NB4 (cell line): ENCODE measurements around the gene A2ML1.

ENCODE experiments used
- POLR2A ChIP-seq: IDR thresholded peaks from 2 replicates; pipeline ENCODE4 v1.6.1; 2011; ENCODE audit warnings: mild to moderate bottlenecking; ENCODE audit not compliant: insufficient read length; ENCODE audit errors: extremely low read depth
- TF ChIP-seq, protein P1 (sequence below): IDR thresholded peaks from one replicate; pipeline ENCODE4 v1.5.1; 2012; ENCODE audit warnings: low read depth, low read length

DNA sequence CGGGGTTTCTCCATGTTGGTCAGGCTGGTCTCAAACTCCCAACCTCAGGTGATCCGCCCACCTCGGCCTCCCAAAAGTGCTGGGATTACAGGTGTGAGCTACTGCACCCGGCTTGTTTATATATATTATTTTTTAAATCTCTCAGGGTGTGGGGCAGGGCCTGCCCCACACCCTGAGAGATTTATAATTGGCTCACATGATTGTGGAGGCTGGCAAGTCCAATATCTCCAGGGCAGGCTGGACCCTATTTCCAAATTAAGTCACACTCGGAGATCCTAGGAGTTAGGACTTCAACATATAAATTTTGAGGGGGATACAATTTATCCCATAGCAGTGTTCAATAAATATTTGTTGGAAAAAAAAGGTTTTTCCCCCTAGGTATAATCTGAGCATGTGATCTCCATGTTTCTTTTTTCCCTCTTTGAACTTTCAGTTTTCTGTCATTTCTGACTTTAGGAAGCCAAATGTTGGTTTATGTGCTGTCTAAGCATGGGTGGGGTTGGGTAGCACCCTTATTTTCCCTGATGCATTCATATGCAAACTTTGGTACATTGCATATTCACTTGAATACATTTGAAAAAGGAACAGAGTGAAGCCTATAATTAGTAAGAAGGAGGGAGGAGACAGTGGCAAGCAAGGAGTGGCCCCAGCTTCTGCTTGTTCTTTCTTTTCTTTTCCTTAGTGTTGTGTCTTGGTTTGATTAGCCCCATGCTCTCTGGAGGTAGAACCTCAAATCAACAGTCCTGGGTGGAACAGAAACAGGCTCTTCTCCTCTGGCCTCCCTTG is 8.7 kb upstream of the A2ML1 start:
- no peak for TF ChIP-seq POLR2A
- TF ChIP-seq, protein P1, sequence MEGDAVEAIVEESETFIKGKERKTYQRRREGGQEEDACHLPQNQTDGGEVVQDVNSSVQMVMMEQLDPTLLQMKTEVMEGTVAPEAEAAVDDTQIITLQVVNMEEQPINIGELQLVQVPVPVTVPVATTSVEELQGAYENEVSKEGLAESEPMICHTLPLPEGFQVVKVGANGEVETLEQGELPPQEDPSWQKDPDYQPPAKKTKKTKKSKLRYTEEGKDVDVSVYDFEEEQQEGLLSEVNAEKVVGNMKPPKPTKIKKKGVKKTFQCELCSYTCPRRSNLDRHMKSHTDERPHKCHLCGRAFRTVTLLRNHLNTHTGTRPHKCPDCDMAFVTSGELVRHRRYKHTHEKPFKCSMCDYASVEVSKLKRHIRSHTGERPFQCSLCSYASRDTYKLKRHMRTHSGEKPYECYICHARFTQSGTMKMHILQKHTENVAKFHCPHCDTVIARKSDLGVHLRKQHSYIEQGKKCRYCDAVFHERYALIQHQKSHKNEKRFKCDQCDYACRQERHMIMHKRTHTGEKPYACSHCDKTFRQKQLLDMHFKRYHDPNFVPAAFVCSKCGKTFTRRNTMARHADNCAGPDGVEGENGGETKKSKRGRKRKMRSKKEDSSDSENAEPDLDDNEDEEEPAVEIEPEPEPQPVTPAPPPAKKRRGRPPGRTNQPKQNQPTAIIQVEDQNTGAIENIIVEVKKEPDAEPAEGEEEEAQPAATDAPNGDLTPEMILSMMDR = no peak
